Loucy (cell line): ENCODE results near the gene LIMS1.

Experiments used
- EZH2phosphoT487 ChIP-seq: fragments of 200-600 bp; IDR thresholded peaks from 2 replicates; pipeline ENCODE4 v1.6.1; 2018; ENCODE audit warnings: antibody characterized with exemption, mild to moderate bottlenecking, moderate library complexity, borderline replicate concordance
- TF ChIP-seq, protein P1 (sequence below): fragments of 200-600 bp; sonication (generic); conservative IDR thresholded peaks from 2 replicates; pipeline ENCODE4 v1.5.1; 2014; ENCODE audit warnings: mild to moderate bottlenecking, antibody characterized with exemption, low read length

DNA sequence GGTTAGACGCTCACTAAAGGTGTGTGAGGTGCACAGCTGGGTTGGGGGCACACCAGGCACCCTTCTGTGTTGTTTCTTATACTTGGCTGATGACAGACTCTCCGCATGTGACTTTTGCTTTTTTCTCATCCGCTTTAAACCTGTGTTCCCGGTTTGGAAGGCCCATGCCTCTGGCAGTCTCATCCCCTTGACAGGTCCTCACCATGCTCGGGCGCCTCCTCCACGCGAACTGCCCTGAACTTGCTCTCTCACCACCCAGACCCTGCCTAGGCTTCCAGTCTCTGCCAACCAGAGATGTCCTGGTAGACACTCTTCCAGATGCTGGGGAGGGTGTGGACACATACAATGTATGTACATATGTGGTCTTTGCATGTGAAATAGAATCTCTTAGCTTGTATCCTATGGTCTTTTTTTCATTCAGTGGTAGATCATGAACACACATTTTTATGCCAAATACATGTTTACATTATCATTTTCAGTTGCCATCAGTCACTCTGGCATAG, 79.8 kb downstream of the LIMS1 start:
- TF ChIP-seq, protein P1, sequence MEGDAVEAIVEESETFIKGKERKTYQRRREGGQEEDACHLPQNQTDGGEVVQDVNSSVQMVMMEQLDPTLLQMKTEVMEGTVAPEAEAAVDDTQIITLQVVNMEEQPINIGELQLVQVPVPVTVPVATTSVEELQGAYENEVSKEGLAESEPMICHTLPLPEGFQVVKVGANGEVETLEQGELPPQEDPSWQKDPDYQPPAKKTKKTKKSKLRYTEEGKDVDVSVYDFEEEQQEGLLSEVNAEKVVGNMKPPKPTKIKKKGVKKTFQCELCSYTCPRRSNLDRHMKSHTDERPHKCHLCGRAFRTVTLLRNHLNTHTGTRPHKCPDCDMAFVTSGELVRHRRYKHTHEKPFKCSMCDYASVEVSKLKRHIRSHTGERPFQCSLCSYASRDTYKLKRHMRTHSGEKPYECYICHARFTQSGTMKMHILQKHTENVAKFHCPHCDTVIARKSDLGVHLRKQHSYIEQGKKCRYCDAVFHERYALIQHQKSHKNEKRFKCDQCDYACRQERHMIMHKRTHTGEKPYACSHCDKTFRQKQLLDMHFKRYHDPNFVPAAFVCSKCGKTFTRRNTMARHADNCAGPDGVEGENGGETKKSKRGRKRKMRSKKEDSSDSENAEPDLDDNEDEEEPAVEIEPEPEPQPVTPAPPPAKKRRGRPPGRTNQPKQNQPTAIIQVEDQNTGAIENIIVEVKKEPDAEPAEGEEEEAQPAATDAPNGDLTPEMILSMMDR, result no peak
- TF ChIP-seq EZH2phosphoT487, result no peak
